CD14-positive monocyte (primary cell): ENCODE results near the gene DSG3. TPM values are rescaled to one million over a fixed set of nuclear protein-coding genes. Genes with fewer than 3 reads are reported as not detected.

Source experiments
- DNase-seq, 3 donors: peaks; one replicate each; pipeline ENCODE4 v3.0.0-alpha.2; 2011 to 2022
- H2AFZ ChIP-seq: 2 replicates; pipeline ENCODE4 v1.6.0; 2012; ENCODE audit warnings: mild to moderate bottlenecking, low read depth, low read length, inconsistent platforms; ENCODE audit not compliant: insufficient read depth, poor library complexity, severe bottlenecking
- H3K27ac ChIP-seq, 2 donors: 1 replicate in 1 of 2; 2 replicates in 1 of 2; pipeline ENCODE4 v1.5.1; 2012 to 2013; ENCODE audit warnings: low read length in 2 of 2, control low read depth in 1 of 2, inconsistent platforms in 1 of 2, low read depth in 1 of 2, mild to moderate bottlenecking in 1 of 2
- H3K27me3 ChIP-seq, 2 donors: one replicate each; pipeline versions ENCODE4 v1.6.0 to v1.6.1; 2011 to 2013; ENCODE audit warnings: low read length in 2 of 2; ENCODE audit not compliant: control insufficient read depth in 2 of 2, insufficient read depth in 2 of 2
- H3K36me3 ChIP-seq, 2 donors: replicated peaks in 1 of 2; 1 replicate in 1 of 2; 2 replicates in 1 of 2; pipeline versions ENCODE4 v1.5.1 to v1.6.1; 2012 to 2013; ENCODE audit warnings: low read length in 2 of 2, control low read depth in 1 of 2, inconsistent platforms in 1 of 2, mild to moderate bottlenecking in 1 of 2; ENCODE audit not compliant: insufficient read depth in 2 of 2, control insufficient read depth in 1 of 2
- H3K4me1 ChIP-seq, 2 donors: 1 replicate in 1 of 2; 2 replicates in 1 of 2; pipeline versions ENCODE4 v1.5.1 to v1.6.1; 2012 to 2013; ENCODE audit warnings: low read length in 2 of 2, control low read depth in 1 of 2, inconsistent platforms in 1 of 2, mild to moderate bottlenecking in 1 of 2, moderate library complexity in 1 of 2; ENCODE audit not compliant: insufficient read depth in 2 of 2, control insufficient read depth in 1 of 2
- H3K4me2 ChIP-seq: replicated peaks from 2 replicates; pipeline ENCODE3; 2012; ENCODE audit warnings: low read length, moderate library complexity, mild to moderate bottlenecking; ENCODE audit not compliant: poor library complexity, severe bottlenecking; ENCODE audit errors: extremely low read depth
- H3K4me3 ChIP-seq, 3 experiments: fragments of 200-600 bp in 1 of 3; sonication (generic) in 1 of 3; replicated peaks in 1 of 3; 1 replicate in 2 of 3; 2 replicates in 1 of 3; pipeline ENCODE4 v1.5.1; 2011 to 2013; ENCODE audit warnings: low read length in 3 of 3, mild to moderate bottlenecking in 3 of 3, control low read depth in 2 of 3, low read depth in 2 of 3, inconsistent platforms in 1 of 3, moderate library complexity in 1 of 3
- H3K79me2 ChIP-seq: 2 replicates; pipeline ENCODE4 v1.6.0; 2012; ENCODE audit warnings: mild to moderate bottlenecking, control low read depth, inconsistent platforms, low read length, moderate library complexity; ENCODE audit not compliant: insufficient read depth
- H3K9ac ChIP-seq: 2 replicates; pipeline ENCODE4 v1.6.0; 2017; ENCODE audit warnings: low read length, mild to moderate bottlenecking; ENCODE audit not compliant: insufficient read depth, poor library complexity, severe bottlenecking
- H3K9me3 ChIP-seq, 2 donors: replicated peaks in 1 of 2; 1 replicate in 1 of 2; 2 replicates in 1 of 2; pipeline versions ENCODE4 v1.5.1 to v1.6.1; 2012 to 2013; ENCODE audit warnings: low read length in 2 of 2, control low read depth in 1 of 2; ENCODE audit not compliant: control insufficient read depth in 1 of 2, insufficient read depth in 1 of 2
- H4K20me1 ChIP-seq: 2 replicates; pipeline ENCODE4 v1.6.0; 2012; ENCODE audit warnings: mild to moderate bottlenecking, low read length, control low read depth, moderate library complexity; ENCODE audit not compliant: insufficient read depth
- H3K27ac Mint-ChIP-seq, 7 donors: one replicate each; pipeline ENCODE4 v1.8.0; 2020; ENCODE audit warnings: mild to moderate bottlenecking in 7 of 7, mixed read lengths in 7 of 7, moderate library complexity in 6 of 7, inconsistent platforms in 2 of 7
- H3K27me3 Mint-ChIP-seq, 3 donors: one replicate each; pipeline ENCODE4 v1.8.0; 2021 to 2022; ENCODE audit warnings: low read depth in 3 of 3, mild to moderate bottlenecking in 3 of 3, mixed read lengths in 3 of 3, moderate library complexity in 3 of 3, inconsistent platforms in 1 of 3
- H3K36me3 Mint-ChIP-seq, 2 donors: one replicate each; pipeline ENCODE4 v1.8.0; 2020; ENCODE audit warnings: mixed read lengths in 2 of 2, inconsistent platforms in 1 of 2, mild to moderate bottlenecking in 1 of 2
- H3K4me1 Mint-ChIP-seq: one replicate; pipeline ENCODE4 v1.8.0; 2020; ENCODE audit warnings: mild to moderate bottlenecking, mixed read lengths
- H3K4me3 Mint-ChIP-seq, 2 donors: one replicate each; pipeline ENCODE4 v1.8.0; 2020; ENCODE audit warnings: mild to moderate bottlenecking in 2 of 2, mixed read lengths in 2 of 2, moderate library complexity in 1 of 2
- H3K9me3 Mint-ChIP-seq, 7 donors: one replicate each; pipeline ENCODE4 v1.8.0; 2020 to 2022; ENCODE audit warnings: mixed read lengths in 7 of 7, mild to moderate bottlenecking in 6 of 7, moderate library complexity in 6 of 7, inconsistent platforms in 2 of 7
- CTCF ChIP-seq: fragments of 200-600 bp; IDR thresholded peaks from one replicate; pipeline ENCODE4 v1.8.0; 2022; ENCODE audit warnings: antibody characterized with exemption, mild to moderate bottlenecking
- WGBS: methylation state at CpG from one replicate; pipeline ENCODE4 v1.1.5; 2013; ENCODE audit warnings: missing lambda C conversion rate; ENCODE audit not compliant: insufficient coverage; 5-methylcytosine and 5-hydroxymethylcytosine counted together
- intact Hi-C, 2 donors: fragments of 100-400 bp; cut with micrococcal nuclease; formaldehyde crosslinking; loops; one replicate each; pipeline versions ENCODE4 v1.15.0 to v1.15.1; 2023
- polyA plus RNA-seq, 3 donors: library from polyadenylated mRNA; depleted of rRNA in 1 of 3; unstranded in 2 of 3; stranded (reverse) in 1 of 3; fragments of 300-500 nt in 2 of 3; fragments of >200 nt in 1 of 3; fragmentation: Illumina TruSeq in 2 of 3; gene quantifications; 1 replicate in 2 of 3; 2 replicates in 1 of 3; pipeline ENCODE4 v1.2.3, GENCODE V29; 2012 to 2021

DSG3 gene
- polyA plus RNA-seq, 3 donors: not detected

- peaks cover 0 to 1% (median 0%) of the 10 kb centered on the region in 3 donors for H3K27me3 Mint-ChIP-seq
- no peaks in the 10 kb centered on the region for H3K36me3 Mint-ChIP-seq
- Histone ChIP-seq H3K9ac (no peak overlapping the region), H2AFZ (no peak overlapping the region), H3K27ac (no peak overlapping the region), H4K20me1 (no peaks in the 10 kb centered on the region), H3K9me3 (no peaks in the 10 kb centered on the region), H3K79me2 (no peaks in the 10 kb centered on the region), H3K27me3 (no peaks in the 10 kb centered on the region), H3K4me3 (no peak overlapping the region), H3K36me3 (no peaks in the 10 kb centered on the region), H3K4me2 (no peak overlapping the region), H3K4me1 (no peaks in the 10 kb centered on the region)
- no peak for DNase-seq
- TF ChIP-seq CTCF: no peak
- no peak overlapping the region for H3K27ac Mint-ChIP-seq
- no peaks in the 10 kb centered on the region for H3K4me1 Mint-ChIP-seq
- H3K4me3 Mint-ChIP-seq: no peak overlapping the region
- H3K9me3 Mint-ChIP-seq: no peaks in the 10 kb centered on the region
- 100% methylated on average over 2 of the region's 3 CpGs for WGBS
- intact Hi-C loops: no loop called here
Measured at GRCh38 chr18:31516437-31516836, 68.9 kb downstream of the DSG3 start.

GRCh38 chr18:31526374-31526773 is 78.8 kb downstream of the DSG3 start:
- intact Hi-C loops: no loop called here
- Mint-ChIP-seq H3K27me3 (peaks cover 0 to 2% (median 0%) of the 10 kb centered on the region in 3 donors), H3K9me3 (no peaks in the 10 kb centered on the region), H3K36me3 (no peaks in the 10 kb centered on the region), H3K27ac (no peak overlapping the region), H3K4me3 (no peak overlapping the region), H3K4me1 (no peaks in the 10 kb centered on the region)
- Histone ChIP-seq H3K4me3 (no peak overlapping the region), H3K4me1 (no peaks in the 10 kb centered on the region), H3K9ac (no peak overlapping the region), H3K79me2 (no peaks in the 10 kb centered on the region), H2AFZ (no peak overlapping the region), H3K27me3 (no peaks in the 10 kb centered on the region), H3K27ac (no peak overlapping the region), H3K36me3 (no peaks in the 10 kb centered on the region), H3K4me2 (no peak overlapping the region), H3K9me3 (no peaks in the 10 kb centered on the region), H4K20me1 (no peaks in the 10 kb centered on the region)
- 93% methylated on average over 5 of the region's 7 CpGs for WGBS
- TF ChIP-seq CTCF: no peak
- no peak for DNase-seq

Other genes with a start within 250 kb of the DSG3 start
- not detected for gene DSG1, start 129.6 kb upstream of the DSG3 start, polyA plus RNA-seq
- not detected for gene DSG4, start 71.0 kb upstream of the DSG3 start, polyA plus RNA-seq
- not detected for gene DSG2, start 50.4 kb downstream of the DSG3 start, polyA plus RNA-seq
- gene TTR, start 144.1 kb downstream of the DSG3 start, polyA plus RNA-seq: not detected
- gene B4GALT6, start 236.8 kb downstream of the DSG3 start, polyA plus RNA-seq: under 1 TPM; 0.09 to 0.68 (median 0.12) TPM